ENCODE results near the gene METTL23.

DNA sequence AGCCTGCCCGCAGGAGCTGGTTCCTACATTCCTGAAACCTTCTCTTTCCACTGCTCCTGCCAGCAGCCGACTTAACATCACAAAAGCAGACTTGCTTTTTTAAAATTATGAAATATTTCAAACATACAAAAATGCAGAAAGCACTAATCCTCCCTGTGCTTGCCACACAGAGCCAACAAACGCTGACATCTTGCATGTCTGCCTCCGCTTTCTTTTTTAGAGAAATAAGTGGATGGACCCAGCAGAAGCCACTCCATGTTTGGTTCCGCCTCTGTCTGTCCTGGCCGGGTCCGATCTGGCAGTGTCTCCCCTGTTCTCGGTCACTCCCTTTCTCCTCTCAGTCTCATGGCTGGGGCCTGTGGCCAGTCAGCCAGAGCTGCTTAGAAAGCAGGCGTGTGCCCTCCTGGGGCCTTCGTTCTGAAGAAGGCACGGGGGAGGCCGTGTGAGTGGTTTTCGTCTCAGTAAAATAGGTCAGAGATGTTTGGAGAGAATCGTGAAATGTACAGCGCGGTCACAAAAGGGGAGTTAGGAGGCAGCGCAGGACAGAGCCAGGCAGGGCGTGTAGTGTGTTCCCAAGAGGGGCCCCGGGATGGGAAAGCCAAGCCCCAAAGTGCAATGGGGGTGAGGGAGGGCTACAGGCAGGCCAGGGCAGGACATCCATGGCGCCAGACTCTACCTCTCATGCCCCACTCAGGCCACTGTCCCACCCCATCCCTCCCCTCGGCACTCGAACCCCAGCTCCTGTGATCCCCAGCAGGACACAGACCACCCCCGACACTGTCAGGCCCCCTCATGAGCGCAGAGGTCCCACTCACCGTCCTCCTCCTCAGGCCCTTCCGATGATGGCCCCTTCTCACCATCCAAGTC lies 39.1 kb upstream of the METTL23 start:
- no peak for TF ChIP-seq EZH2phosphoT487 (IDR thresholded peaks at IDR 0.05; ENCODE audit: borderline replicate concordance)
- TF ChIP-seq, protein P1, sequence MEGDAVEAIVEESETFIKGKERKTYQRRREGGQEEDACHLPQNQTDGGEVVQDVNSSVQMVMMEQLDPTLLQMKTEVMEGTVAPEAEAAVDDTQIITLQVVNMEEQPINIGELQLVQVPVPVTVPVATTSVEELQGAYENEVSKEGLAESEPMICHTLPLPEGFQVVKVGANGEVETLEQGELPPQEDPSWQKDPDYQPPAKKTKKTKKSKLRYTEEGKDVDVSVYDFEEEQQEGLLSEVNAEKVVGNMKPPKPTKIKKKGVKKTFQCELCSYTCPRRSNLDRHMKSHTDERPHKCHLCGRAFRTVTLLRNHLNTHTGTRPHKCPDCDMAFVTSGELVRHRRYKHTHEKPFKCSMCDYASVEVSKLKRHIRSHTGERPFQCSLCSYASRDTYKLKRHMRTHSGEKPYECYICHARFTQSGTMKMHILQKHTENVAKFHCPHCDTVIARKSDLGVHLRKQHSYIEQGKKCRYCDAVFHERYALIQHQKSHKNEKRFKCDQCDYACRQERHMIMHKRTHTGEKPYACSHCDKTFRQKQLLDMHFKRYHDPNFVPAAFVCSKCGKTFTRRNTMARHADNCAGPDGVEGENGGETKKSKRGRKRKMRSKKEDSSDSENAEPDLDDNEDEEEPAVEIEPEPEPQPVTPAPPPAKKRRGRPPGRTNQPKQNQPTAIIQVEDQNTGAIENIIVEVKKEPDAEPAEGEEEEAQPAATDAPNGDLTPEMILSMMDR (IDR thresholded peaks at IDR 0.05 in 2 of 3, conservative IDR thresholded peaks at IDR 0.05 in 1 of 3; ENCODE audit: borderline replicate concordance in 1 of 3, insufficient read depth in 1 of 3, low read depth in 2 of 3, low read length in 2 of 3), result no peak
- TF ChIP-seq POLR2A (IDR thresholded peaks at IDR 0.05; ENCODE audit: borderline replicate concordance, extremely low read depth, insufficient read depth, insufficient read length), result no peak

All from HCT116 (cell line).